Activated CD4-positive, alpha-beta T cell treated with anti-CD3 and anti-CD28 coated beads for 1 hour (primary cell): Measurements from ENCODE around the gene APELA.
"Not testable (repeated sequence)": the region's sequence is repeated elsewhere in the genome, so short reads cannot be mapped to it uniquely, and the experiment has no call there.

Experiments used
- DNase-seq: peaks from one replicate; pipeline ENCODE4 v3.0.0-alpha.2; 2020

The APELA gene, protein sequence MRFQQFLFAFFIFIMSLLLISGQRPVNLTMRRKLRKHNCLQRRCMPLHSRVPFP

DNA sequence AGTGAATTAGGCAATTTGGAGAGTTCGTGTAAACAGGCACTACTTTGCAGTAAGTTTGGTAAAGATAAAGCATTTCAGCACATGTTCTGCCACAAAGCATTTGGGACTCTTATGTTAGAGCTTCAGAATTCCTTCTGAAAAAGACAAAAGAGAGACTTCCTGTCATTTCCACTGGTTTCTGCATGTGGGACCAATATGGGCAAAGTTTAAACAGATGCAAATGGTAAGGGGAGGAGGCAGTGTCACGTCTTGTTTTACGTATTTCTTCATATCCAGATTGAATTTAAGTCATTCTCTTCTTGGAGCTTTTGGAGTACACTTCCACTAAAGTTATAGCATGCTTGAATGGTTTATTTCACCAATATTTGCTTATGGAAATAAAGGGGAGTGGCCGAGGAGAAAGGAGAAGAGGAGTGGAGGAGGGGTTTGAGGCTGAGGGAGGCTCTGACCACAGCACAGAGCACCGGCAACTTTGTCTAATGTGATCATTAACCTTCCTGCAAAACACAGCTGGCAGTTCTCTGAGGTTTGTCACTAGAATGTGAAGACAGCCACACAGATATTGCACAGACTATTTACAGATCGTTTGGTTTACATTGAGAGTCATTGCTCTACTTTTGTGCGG, at the start of gene APELA:
Gene APELA (plus strand): TSS at position 479 of the 625 bp plus-strand sequence. CDS start 154 bp downstream, outside the sequence.
- no peak for DNase-seq

DNA sequence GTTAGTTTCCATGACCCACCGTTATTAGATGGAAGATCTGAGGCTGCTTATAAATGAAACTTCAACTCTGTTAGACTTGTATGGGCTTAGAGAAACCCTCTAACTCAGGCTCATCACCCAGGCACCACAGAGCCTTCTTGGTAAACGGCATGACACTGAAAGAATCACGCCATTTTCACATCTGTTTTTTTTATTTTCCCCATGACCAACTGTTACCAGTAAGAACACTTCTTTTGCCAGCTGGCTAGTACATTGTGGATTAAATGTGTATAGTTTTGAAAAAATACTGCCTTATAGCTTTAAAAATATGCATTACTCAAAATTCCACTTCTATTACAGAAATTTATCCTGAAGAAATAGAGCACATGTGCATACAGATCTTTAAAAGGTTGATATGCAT, 48.0 kb upstream of the APELA start:
- DNase-seq, result no peak

- DNase-seq, result no peak
Measured at GRCh38 chr4:164846566-164846965, 30.4 kb upstream of the APELA start.

DNA sequence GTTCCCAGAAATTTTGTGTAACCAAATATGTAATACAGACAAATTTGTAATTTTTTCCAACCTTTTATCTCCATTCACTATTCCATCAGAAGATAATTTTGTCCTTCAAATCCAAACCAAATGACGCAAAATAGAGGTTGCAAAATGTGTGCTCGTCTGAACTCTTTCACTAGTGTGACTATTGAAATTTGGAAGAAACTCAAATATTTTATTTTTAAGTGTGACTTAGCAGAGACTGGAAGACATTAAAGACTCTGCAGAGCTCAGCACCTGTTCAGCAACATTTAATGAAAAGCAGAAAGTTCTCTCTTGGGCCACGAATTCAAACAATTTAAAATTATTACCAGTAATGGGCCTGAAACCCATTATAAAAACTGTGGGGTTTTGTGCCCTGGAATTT, 30.0 kb upstream of the APELA start:
- DNase-seq, result no peak

DNA sequence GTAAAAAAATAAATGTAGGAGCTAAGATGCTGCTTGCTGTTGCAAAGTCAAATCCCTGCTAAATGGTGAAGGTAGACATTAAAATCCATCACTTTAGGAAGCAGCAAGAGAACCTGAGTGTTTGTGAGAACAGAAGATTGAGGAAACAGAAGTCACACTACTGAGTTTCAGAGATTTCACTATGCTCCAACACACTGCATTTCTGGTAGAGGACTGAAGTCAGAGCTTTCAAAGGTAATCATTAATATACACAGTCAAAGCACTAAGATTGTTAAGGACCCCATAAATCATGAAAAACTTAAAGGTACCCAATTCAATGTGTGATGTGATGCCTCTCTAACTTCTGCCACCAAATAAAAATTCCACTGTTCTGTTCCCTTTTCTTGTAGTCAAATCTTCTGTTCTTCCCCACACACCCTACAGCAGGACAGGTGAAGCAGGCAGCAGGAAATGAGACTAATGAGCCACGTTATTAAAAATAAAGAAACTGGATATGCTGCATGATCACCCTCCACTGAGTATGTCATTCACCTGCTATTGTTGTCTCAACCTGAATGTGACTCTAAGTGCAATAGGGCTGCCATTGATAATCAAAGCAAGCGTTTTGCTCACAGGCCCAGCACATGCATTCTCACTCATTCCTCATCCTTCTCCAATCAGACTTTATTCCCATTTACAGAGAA, 28.9 kb upstream of the APELA start:
- no peak for DNase-seq

GRCh38 chr4:164856396-164856795, 20.6 kb upstream of the APELA start:
- no peak for DNase-seq

GRCh38 chr4:164866817-164867490, 10.0 kb upstream of the APELA start:
- no peak for DNase-seq

DNA sequence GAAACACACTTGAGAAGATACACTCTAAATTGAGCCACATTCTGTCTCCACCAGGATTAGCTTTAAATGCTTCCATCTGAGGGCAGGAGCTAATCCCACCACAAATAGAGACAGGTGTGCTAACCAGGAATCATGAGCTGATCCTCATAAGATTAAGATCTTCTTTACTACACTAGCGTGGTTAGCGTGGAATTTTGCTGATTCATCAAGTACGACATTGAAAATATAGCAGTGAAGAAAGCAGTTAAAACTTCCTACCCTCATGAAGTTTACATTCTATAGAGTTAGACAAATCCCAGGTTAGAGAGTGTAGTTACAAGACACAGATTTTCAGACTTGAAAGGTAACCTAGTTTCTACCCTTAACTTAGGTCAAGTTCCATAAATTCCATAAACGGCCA, 5.3 kb upstream of the APELA start:
- DNase-seq, result no peak

DNA sequence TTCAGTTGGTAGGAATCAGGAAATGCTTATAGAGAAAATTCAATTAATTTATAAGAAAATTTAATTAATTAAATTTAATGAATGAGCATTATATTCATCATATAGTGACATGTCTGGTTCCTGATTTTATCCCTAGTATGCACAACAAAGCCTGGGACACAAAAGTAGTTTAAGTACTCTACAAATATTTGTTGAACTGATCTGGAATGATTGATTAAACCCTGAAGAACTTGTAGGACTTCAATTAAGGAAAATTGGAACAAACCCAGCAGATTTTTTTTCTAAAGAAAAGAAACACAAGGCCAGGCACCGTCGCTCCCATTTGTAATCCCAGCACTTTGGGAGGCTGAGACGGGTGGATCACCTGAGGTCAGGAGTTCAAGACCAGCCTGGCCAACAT, 4.5 kb upstream of the APELA start:
- DNase-seq, result no peak

DNA sequence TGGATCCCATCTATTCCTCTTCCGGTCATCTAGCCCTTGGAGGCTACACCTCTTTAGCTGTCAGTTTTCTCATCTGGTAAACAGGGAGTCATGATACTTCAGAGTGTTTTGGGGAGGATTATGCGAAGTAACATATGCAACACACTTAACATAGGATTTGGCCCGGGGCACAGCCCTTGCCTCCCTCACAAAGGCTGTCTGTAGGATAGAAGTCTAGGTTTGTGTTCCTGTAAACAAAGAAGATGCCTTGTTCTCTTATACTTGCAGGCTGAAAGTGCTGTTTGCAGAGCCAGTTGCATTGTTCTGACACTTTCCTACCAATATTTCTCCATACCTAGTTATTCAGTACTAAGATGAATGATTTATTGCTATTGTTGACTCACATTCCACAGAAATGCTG, 2.2 kb upstream of the APELA start:
- DNase-seq, result no peak

- no peak for DNase-seq
Measured at GRCh38 chr4:164880489-164881262, 3.7 kb downstream of the APELA start.

DNA sequence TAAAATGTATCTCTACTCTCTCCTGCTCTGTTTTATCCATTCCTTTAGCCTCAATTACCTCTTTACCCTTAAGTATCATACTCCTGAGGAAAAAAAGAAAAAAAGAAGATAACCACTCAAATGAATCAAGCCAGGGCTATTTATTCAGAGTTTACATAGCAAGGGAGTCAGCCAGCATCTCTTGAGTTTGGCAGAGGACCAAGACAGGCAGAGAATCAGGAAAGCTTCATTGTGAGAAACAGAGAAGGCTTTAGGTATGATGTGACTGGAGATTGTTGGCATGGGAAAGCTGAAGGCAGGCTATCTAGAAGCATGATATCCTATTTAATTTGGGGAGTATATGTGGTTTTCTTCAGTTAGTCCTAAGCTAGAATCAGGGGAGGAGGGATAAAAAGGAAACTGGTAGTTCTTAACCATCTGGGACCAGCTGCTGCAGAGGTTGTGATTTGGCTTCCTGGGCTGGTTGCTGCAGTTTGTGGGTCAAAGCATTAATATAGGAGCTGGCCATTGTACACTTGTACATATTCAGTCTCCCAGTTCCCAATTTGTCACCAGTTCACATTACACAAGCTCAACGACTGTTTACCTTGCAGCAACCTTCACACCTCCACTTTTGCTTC, 11.2 kb downstream of the APELA start:
- no peak for DNase-seq

DNA sequence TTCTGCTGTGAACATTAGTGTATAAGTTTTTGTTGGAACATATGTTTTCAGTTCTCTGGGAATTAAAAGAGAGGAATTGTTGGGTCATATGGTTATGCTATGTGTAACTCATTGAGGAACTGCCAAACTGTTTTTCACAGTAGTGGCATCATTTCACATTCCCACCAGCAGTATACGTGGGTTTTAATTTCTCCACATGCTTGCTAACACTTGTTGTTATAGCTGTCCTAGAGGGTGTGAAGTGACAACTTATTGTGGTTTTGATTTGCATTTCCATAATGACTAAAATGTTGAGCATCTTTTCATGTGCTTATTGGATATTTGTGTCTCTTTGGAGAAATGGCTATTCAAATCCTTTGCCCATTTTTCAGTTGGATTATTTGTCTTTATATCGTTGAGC, 13.7 kb downstream of the APELA start:
- no peak for DNase-seq

GRCh38 chr4:164892018-164892417, 15.0 kb downstream of the APELA start:
- no peak for DNase-seq

- no peak for DNase-seq
Measured at GRCh38 chr4:164894702-164895101, 17.7 kb downstream of the APELA start.

DNA sequence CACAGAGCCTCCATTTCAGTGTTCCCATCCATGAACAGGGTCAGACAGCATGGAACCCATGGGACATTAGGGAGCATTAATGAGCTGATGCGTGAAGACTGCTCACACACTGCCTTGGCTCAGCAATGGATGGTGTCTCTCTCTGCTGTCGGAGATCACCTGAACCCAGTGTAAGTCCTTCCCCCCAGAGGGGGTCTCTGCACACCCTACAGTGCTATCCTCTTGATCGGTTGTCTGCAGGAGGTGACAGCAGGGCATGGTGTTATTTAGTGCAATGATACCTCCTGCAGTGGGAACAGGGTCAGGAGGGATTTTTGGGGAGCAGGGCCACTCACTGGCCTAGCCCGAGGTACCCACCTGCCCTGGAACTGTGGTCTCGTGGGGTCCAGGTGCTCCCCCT, 25.6 kb downstream of the APELA start:
- no peak for DNase-seq

DNA sequence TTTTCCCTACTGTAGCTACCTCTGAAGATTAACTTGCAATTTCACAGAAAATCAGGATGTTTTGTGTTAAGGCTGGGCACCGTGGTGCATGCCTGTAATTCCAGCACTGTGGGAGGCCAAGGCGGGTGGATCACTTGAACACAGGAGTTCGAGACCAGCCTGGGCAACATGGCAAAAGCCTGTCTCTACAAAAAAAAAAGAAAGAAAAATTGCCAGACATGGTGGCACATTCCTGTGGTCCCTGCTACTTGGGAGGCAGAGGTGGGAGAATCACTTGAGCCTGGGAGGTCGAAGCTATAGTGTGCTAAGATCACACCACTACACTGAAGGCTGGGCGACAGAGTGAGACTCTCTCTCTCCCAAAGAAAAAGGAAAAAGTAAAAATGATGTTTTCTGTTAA, 27.4 kb downstream of the APELA start:
- DNase-seq, result no peak

DNA sequence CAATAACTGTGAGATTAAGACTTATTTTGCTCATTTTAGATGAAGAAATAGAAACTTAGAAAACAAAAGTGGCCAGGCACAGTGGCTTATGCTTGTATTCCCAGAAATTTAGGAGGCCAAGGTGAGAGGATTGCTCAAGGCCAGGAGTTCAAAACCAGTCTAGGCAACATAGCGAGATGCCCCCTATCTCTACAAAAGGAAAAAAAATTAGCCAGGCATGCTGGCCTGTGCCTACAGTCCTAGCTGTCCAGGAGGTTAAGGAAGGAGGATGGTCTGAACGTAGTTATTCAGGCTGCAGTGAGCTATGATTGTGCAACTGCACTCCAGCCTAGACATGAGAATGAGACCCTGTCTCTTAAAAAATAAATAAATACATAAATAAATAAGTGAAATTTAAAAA, 28.0 kb downstream of the APELA start:
- DNase-seq, result no peak

GRCh38 chr4:164906368-164906767, 29.4 kb downstream of the APELA start:
- DNase-seq, result no peak

GRCh38 chr4:164913506-164913905, 36.5 kb downstream of the APELA start:
- not testable (repeated sequence) for DNase-seq

DNA sequence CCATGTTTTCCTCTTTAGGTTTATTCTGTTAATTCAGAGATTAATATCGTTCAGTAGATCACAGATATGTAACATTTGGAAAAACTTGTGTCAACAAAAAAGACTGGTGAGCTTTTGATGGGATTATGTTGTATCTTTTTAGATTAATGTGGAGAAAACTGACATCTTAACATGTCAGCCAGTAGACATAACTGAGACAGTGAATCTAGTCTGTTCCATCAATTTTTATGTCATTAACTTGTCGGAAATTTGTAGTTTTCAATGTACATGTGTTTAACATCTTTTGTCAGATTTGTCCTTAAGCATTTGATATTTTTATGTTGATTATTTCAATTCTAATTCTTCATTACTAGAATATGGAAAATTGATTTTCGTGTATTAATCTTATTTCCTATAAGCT, 42.0 kb downstream of the APELA start:
- DNase-seq, result no peak

GRCh38 chr4:164924670-164925238, 47.8 kb downstream of the APELA start:
- no peak for DNase-seq

DNA sequence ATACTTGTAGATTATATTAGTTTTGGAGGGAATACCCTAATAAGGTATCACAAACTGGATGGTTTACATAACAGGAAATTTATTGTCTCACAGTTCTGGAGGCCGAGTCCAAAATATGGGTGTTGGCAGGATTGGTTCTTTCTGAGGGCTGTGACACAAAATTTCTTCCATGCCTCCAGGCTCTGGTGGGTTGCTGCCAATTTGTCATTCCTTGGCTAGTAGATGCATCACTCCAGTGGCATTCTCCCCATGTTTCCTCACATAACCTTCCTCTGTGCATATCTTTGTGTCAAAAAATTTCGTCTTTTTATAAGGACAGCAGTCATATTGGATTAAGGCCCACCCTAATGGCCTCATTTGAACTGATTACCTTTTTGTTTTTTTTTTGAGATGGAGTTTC, 49.3 kb downstream of the APELA start:
- no peak for DNase-seq
